Ascending aorta (tissue), 2 donors: ENCODE results near the gene YJEFN3. TPM values are rescaled to one million over a fixed set of nuclear protein-coding genes. Genes with fewer than 3 reads are reported as not detected.

Source experiments
- DNase-seq, 2 donors: peaks; one replicate each; pipeline ENCODE4 v3.0.0-alpha.2; 2019; ENCODE audit warnings: low spot score in 2 of 2
- H3K27ac ChIP-seq, 2 donors: fragments of 200-600 bp; sonication (generic); one replicate each; pipeline ENCODE4 v1.5.1; 2016 to 2017; ENCODE audit warnings: mild to moderate bottlenecking in 1 of 2
- H3K27me3 ChIP-seq: fragments of 200-600 bp; sonication (generic); one replicate; pipeline ENCODE4 v1.5.1; 2017
- H3K36me3 ChIP-seq, 2 donors: fragments of 200-600 bp; sonication (generic); one replicate each; pipeline ENCODE4 v1.5.1; 2016
- H3K4me1 ChIP-seq, 2 donors: fragments of 200-600 bp; sonication (generic); one replicate each; pipeline ENCODE4 v1.5.1; 2016 to 2017; ENCODE audit warnings: mild to moderate bottlenecking in 1 of 2
- H3K4me3 ChIP-seq, 2 donors: fragments of 200-600 bp; sonication (generic); one replicate each; pipeline ENCODE4 v1.5.1; 2016 to 2017; ENCODE audit warnings: mild to moderate bottlenecking in 1 of 2
- H3K9me3 ChIP-seq, 2 donors: fragments of 200-600 bp; sonication (generic); one replicate each; pipeline ENCODE4 v1.5.1; 2016
- CTCF ChIP-seq, 3 experiments: fragments of 200-600 bp in 2 of 3; fragments of 450-650 bp in 1 of 3; sonication (generic) in 2 of 3; IDR thresholded peaks; one replicate each; pipeline ENCODE4 v1.5.1; 2016 to 2019; ENCODE audit warnings: antibody characterized with exemption in 3 of 3, mild to moderate bottlenecking in 1 of 3, moderate library complexity in 1 of 3
- intact Hi-C: fragments of 100-400 bp; cut with DNase I; formaldehyde crosslinking; loops from one replicate; pipeline ENCODE4 v1.15.1; 2023
- total RNA-seq: library from RNA; depleted of rRNA; stranded (reverse); fragments of >200 nt; gene quantifications from one replicate; pipeline ENCODE4 v1.1.0, GENCODE V29; 2016

Gene YJEFN3
- total RNA-seq, 1 donor from 2014 or later: 3.5 TPM

- TF ChIP-seq CTCF (IDR thresholded peaks at IDR 0.05): no peak
- H3K9me3 ChIP-seq: no peaks in the 10 kb centered on the region
- H3K27me3 ChIP-seq: peaks cover 13% of the 10 kb centered on the region
- peaks cover 6 to 12% of the 10 kb centered on the region in 2 donors for H3K4me1 ChIP-seq
- intact Hi-C loops: no loop called here
- no peak for DNase-seq
- H3K27ac ChIP-seq: no peak overlapping the region
- H3K36me3 ChIP-seq: peaks cover 0 to 3% of the 10 kb centered on the region in 2 donors
- H3K4me3 ChIP-seq: peak overlapping the region in 1 of 2 donors; percentile 51
Observed at GRCh38 chr19:19537075-19538048, 8.7 kb downstream of the YJEFN3 start.

- no peak for TF ChIP-seq CTCF (IDR thresholded peaks at IDR 0.05)
- intact Hi-C loops: no loop called here
- Histone ChIP-seq H3K4me3 (peak within 1 kb of the TSS; percentile 7 to 51), H3K27me3 (peaks cover 13% of the 10 kb centered on the region), H3K4me1 (peaks cover 6 to 12% of the 10 kb centered on the region in 2 donors), H3K36me3 (peaks cover 0 to 3% of the 10 kb centered on the region in 2 donors), H3K9me3 (no peaks in the 10 kb centered on the region), H3K27ac (no peak within 1 kb of the TSS)
- DNase-seq: no peak
Observed at GRCh38 chr19:19538061-19538784, 9.5 kb downstream of the YJEFN3 start, which contains the start of gene CILP2. CILP2 (plus strand) TSS chr19:19538265; CDS start chr19:19538350, 85 bp downstream.

GRCh38 chr19:19538785-19539166 lies 10.1 kb downstream of the YJEFN3 start:
- Histone ChIP-seq H3K9me3 (no peaks in the 10 kb centered on the region), H3K4me1 (peaks cover 6 to 12% of the 10 kb centered on the region in 2 donors), H3K4me3 (peak overlapping the region; percentile 7 to 51), H3K27me3 (peaks cover 13% of the 10 kb centered on the region), H3K36me3 (peaks cover 0 to 3% of the 10 kb centered on the region in 2 donors), H3K27ac (no peak overlapping the region)
- DNase-seq: no peak
- intact Hi-C loops: no loop called here
- no peak for TF ChIP-seq CTCF (IDR thresholded peaks at IDR 0.05)

GRCh38 chr19:19539698-19540063 lies 11.0 kb downstream of the YJEFN3 start:
- TF ChIP-seq CTCF (IDR thresholded peaks at IDR 0.05): no peak
- H3K4me1 ChIP-seq: peaks cover 6 to 12% of the 10 kb centered on the region in 2 donors
- peaks cover 0 to 3% of the 10 kb centered on the region in 2 donors for H3K36me3 ChIP-seq
- intact Hi-C loops: no loop called here
- no peak for DNase-seq
- H3K9me3 ChIP-seq: no peaks in the 10 kb centered on the region
- H3K27me3 ChIP-seq: peaks cover 13% of the 10 kb centered on the region
- H3K27ac ChIP-seq: no peak overlapping the region
- H3K4me3 ChIP-seq: no peak overlapping the region

DNA sequence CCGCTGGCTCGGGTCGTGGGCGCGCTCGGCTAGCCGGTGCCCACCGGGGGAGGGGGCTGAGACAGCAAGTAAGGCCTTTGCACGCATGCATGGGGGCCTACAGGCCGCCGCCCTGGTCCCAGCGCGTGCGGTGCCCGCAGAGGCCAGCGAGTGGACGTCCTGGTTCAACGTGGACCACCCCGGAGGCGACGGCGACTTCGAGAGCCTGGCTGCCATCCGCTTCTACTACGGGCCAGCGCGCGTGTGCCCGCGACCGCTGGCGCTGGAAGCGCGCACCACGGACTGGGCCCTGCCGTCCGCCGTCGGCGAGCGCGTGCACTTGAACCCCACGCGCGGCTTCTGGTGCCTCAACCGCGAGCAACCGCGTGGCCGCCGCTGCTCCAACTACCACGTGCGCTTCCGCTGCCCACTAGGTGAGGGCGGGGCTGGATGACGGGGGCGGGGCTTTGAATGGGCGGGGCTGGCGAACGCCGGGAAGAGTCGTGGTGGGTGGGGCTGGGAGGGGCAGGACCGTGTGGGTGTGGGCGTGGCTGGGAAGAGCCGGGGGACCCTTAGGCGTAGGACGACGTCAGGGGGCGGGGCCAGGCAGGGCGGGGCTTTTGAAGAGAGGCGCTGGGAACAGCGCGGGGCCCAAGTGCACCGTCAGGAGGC lies 11.5 kb downstream of the YJEFN3 start:
- no peak for DNase-seq
- Histone ChIP-seq H3K36me3 (peaks cover 0 to 3% of the 10 kb centered on the region in 2 donors), H3K27ac (no peak overlapping the region), H3K4me3 (peak overlapping the region; percentile 8 to 9), H3K4me1 (peaks cover 6 to 12% of the 10 kb centered on the region in 2 donors), H3K27me3 (peaks cover 13% of the 10 kb centered on the region), H3K9me3 (no peaks in the 10 kb centered on the region)
- TF ChIP-seq CTCF (IDR thresholded peaks at IDR 0.05): no peak
- intact Hi-C loops: no loop called here
